ENCODE results near the gene TPO.

DNA sequence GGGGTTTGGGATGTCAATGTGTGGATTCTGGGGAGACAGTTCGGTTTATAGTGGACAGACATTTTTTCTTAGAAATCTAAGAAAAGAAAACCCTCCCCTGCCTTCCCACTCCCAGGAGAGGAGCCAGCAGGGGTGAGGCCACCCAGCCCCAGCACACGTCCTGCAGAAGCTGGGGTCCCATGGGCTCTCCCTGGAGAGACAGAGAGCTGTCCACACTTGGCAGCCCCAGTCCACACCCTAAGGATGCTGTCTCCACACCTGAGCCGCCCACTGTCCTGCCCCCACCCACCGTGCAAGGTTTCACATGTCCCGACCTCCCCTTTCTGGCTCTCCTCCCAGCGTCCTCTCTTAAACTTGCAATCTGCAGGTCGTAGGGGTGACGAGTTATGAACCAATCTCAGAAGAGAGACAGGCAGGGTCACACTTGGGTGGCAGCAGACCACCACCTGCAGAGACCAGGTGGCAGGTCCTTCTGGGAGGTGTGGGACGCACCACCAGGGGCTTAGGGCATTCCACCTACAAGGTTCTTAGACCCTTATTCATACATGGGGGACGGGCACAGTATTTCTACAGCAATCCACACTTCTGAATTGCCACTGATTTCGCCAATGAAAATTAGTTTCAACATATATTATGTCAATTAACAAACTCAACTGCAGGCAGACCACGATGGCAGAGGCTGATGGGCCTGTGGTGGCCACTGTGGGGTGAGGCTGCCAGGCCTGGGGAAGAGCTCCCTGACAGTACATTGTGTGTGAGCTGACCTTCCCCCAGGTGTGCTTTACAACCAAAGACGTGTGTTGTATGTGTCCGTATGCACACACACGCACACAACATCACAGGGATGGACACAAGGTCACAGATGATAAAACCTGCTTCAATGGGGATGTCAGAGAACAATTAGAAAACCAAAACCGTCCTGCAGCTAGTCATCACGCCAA lies 158.5 kb downstream of the TPO start:
- TF ChIP-seq, protein P1, sequence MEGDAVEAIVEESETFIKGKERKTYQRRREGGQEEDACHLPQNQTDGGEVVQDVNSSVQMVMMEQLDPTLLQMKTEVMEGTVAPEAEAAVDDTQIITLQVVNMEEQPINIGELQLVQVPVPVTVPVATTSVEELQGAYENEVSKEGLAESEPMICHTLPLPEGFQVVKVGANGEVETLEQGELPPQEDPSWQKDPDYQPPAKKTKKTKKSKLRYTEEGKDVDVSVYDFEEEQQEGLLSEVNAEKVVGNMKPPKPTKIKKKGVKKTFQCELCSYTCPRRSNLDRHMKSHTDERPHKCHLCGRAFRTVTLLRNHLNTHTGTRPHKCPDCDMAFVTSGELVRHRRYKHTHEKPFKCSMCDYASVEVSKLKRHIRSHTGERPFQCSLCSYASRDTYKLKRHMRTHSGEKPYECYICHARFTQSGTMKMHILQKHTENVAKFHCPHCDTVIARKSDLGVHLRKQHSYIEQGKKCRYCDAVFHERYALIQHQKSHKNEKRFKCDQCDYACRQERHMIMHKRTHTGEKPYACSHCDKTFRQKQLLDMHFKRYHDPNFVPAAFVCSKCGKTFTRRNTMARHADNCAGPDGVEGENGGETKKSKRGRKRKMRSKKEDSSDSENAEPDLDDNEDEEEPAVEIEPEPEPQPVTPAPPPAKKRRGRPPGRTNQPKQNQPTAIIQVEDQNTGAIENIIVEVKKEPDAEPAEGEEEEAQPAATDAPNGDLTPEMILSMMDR (IDR thresholded peaks at IDR 0.05; ENCODE audit: low read length): no peak
- TF ChIP-seq EZH2phosphoT487 (IDR thresholded peaks at IDR 0.05; ENCODE audit: low read length): no peak

Data from MM.1S (cell line).